HepG2 (cell line): ENCODE data around the gene SYNGR2.

ENCODE experiments used
- FOXK2 ChIP-seq: fragments of 450-650 bp; IDR thresholded peaks from 2 replicates; pipeline ENCODE4 v1.6.1; 2016
- POLR2G ChIP-seq: fragments of 200-400 bp; formaldehyde crosslinking; IDR thresholded peaks from 2 replicates; pipeline ENCODE4 v1.6.1; 2018; ENCODE audit warnings: mild to moderate bottlenecking, low read depth, low read length, moderate library complexity
- ZNF224 ChIP-seq: sonication (generic); formaldehyde crosslinking; IDR thresholded peaks from 2 replicates; pipeline ENCODE4 v1.5.0; 2020; ENCODE audit warnings: mild to moderate bottlenecking, missing genetic modification reagents
- TF ChIP-seq, protein P1 (sequence below): sonication (generic); formaldehyde crosslinking; IDR thresholded peaks from 2 replicates; pipeline ENCODE4 v1.5.0; 2020; ENCODE audit warnings: mild to moderate bottlenecking, missing genetic modification reagents, moderate library complexity

DNA sequence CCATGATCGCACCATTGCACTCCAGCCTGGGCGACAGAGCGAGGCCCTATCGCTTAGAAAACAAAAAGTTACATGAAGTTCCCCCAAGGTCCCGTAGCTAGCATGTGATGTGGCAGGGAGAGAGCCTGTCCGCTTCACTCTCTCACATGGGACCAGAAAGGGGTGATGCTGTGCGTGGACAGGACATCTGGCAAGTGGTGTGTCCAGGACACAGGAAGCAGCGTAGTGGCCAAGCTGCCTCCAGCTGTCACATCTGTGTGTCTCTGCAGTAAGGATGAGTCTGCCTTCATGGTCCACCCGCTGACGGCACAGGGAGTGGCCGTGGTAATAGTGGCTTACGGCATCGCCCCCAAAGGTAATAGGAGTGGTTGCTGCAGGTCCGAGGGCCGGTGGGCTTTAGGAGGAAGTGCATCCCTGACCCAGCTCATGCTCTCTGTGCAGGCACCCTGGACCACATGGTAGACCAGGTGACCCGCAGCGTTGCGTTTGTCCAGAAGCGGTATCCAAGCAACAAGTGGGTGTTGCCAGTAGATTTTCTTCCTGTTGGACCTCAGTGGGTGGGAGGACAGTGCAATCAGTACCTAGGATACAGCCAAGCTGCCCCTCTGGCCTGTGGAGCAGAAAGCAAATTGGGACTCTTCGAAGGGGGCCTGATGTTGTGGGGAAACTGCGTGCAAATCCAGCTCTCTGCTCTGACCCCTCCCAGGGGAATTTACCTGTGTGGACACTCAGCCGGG, 36.2 kb downstream of the SYNGR2 start:
- TF ChIP-seq FOXK2: no peak
- TF ChIP-seq, protein P1, sequence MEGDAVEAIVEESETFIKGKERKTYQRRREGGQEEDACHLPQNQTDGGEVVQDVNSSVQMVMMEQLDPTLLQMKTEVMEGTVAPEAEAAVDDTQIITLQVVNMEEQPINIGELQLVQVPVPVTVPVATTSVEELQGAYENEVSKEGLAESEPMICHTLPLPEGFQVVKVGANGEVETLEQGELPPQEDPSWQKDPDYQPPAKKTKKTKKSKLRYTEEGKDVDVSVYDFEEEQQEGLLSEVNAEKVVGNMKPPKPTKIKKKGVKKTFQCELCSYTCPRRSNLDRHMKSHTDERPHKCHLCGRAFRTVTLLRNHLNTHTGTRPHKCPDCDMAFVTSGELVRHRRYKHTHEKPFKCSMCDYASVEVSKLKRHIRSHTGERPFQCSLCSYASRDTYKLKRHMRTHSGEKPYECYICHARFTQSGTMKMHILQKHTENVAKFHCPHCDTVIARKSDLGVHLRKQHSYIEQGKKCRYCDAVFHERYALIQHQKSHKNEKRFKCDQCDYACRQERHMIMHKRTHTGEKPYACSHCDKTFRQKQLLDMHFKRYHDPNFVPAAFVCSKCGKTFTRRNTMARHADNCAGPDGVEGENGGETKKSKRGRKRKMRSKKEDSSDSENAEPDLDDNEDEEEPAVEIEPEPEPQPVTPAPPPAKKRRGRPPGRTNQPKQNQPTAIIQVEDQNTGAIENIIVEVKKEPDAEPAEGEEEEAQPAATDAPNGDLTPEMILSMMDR: no peak
- no peak for TF ChIP-seq ZNF224
- no peak; the same call in 1 of the 2 replicates for TF ChIP-seq POLR2G
